GM11168 (cell line): Measurements from ENCODE around the gene SMC1B.

Source experiments
- in situ Hi-C: fragments of 300-500 bp; cut with MboI; formaldehyde crosslinking; loops from one replicate; pipeline ENCODE4 v1.12.0; 2022; ENCODE audit warnings: low sequenced_read_pairs; ENCODE audit not compliant: unreplicated experiment

Gene SMC1B

DNA sequence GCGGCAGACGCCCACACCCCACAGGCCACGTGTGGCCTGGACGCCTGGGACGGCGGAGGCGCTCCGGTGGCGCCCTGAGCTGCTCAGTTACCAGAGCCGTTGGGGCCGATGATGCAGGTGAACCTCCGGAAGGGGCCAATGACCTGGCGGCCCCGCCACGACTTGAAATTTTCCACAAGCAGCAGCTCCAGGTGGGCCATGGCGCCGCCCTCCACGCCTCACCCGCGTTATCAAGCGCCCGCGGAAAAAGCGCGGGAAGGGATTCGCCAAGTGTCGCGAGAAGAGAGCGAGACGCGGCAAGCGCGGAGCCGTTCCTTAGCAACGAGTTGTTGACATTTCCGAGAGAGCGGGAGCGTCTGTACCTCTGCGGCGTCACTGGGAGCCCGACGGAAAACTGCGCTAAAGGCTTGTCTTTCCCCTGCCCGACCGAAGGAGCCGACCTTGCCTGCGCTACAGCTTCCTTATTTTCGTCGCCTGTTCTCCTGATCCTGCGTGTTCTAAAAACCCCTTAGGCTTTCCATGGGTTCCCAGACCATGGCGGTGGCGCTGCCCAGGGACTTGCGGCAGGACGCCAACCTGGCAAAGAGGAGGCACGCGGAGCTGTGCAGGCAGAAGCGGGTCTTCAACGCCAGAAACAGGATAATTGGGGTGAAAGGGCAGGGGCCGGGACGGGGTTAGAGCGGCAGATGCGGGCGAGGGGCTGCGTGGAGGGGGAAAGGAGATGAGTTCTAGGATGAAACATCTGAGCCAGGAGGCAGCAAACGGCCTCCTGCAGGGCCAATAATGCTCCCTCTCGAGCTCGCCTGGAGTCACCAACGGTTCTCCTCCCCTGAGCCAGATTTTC, at the start of gene SMC1B, which contains the start of gene RIBC2:
TSS of gene SMC1B (minus strand) at position 232 of the 844 bp plus-strand sequence. CDS start at position 200, 32 bp downstream.
TSS of gene RIBC2 (plus strand) at position 326 of the 844 bp plus-strand sequence. CDS start at position 520, 194 bp downstream.
- in situ Hi-C loops = no loop called here

DNA sequence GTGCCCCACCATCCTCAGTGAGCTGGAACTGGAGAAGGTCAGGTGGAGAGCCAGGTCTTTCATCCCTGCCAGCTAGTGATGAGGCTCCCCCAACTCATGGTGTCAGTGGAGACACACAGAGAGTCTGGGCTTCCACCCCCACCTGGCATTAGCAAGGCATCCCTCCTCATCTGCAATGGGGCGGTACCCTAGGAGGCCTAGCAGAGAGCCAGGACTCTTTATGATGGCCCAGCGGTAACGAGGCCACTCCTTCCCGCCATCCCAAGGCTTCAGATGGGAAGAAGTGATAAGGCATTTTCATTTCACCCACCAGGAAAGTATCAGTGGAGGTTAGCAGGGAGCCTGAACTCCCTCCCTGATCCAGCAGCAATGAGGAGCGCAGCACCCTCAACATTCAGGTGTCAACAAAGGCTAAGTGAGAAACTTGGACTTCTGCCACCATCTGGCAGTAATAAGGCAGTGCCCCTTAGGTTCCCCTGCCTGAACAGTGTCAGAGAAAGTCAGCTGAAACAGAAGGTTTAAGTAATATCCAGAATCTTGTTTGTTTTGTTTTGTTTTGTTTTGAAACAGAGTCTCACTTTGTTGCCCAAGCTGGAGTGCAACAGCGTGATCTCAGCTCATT, 48.7 kb upstream of the SMC1B start:
- in situ Hi-C loops = loop anchor here (10.0 kb wide), 1 partner anchor 53 kb away; no protein-coding TSS in a partner anchor

DNA sequence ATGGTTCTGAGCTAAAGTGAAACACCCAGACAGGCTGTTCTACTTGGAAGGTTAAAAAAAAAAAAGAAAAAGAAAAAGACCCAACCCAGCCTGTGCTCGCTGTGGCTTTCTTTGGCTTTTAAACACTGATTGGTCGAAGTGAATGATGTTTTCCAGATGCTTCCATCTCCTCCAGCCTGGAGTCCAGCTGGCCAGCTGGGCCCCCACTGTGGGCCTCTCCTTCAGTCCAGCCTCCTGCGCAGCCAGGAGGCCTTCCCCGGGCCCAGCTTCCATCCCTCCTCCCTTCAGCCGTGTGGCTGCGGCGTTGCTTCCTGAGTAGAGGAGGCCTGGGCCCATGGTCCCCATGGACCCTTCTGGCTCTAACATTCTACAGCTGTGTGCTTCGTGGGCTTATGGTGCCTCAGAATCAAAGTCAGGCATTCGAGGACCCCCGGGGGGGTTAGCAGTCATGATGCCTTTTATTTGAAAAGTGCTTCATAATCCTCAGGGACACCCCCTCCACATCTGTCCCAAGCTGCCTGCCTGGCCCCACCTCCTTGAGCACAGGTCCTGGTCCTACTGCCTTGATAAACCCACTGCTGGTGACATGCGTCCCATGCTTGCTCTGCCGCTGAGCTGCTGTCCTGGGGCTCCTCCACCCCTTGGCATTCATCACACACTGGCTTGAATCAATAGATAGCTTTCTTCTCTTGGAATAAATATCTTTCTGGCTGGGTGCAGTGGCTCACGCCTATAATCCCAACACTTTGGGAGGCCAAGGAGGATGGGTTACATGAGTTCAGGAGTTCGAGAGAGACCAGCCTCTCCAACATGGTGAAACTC, 47.1 kb upstream of the SMC1B start:
- in situ Hi-C loops = loop anchor here (10.0 kb wide), 1 partner anchor 54 kb away; no protein-coding TSS in a partner anchor

DNA sequence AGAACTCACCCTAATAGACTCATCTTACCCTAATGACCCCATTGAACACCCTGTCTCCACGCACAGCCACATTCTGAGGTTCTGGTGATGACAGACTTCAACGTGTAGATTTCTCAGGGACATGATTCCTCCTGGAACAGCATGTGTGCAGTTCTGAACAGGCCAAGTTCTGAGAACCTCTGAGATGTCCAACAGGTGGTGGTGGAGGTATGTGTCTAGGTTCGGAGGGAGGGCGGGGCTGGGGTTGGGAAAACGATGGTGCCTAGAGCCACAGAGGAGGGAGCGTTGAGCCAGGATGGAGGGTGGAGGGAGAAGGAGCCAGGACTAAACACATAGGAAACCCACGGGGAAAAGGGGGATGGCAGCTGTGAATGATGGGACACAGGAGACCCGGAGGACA, 45.8 kb upstream of the SMC1B start:
- in situ Hi-C loops = no loop called here

GRCh38 chr22:45458532-45458931, 45.1 kb upstream of the SMC1B start:
- in situ Hi-C loops = no loop called here

GRCh38 chr22:45456811-45457210, 43.4 kb upstream of the SMC1B start:
- in situ Hi-C loops = no loop called here

GRCh38 chr22:45455621-45456020, 42.2 kb upstream of the SMC1B start:
- in situ Hi-C loops = no loop called here

DNA sequence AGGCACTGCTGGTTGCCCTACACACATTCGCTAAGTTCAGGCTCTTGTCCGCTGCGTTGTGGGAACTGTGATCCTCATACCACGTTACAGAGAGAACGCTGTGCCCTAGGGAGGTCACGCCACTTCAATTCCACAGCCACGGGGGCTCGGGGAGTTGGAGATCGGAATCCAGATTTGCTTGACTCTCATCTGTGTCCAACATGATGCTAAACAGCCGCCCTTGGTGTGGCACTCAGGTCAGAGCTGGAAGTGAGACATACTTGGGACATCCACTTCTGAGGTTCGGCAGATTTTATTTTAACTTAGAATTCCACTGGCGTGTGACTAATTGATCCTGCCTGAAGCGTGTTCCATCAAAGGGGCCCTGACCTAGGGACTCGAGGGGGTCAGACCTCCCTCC, 41.8 kb upstream of the SMC1B start:
- in situ Hi-C loops = no loop called here

GRCh38 chr22:45454275-45454674, 40.9 kb upstream of the SMC1B start:
- in situ Hi-C loops = no loop called here

- in situ Hi-C loops = no loop called here
Measured at GRCh38 chr22:45453764-45454163, 40.4 kb upstream of the SMC1B start.

DNA sequence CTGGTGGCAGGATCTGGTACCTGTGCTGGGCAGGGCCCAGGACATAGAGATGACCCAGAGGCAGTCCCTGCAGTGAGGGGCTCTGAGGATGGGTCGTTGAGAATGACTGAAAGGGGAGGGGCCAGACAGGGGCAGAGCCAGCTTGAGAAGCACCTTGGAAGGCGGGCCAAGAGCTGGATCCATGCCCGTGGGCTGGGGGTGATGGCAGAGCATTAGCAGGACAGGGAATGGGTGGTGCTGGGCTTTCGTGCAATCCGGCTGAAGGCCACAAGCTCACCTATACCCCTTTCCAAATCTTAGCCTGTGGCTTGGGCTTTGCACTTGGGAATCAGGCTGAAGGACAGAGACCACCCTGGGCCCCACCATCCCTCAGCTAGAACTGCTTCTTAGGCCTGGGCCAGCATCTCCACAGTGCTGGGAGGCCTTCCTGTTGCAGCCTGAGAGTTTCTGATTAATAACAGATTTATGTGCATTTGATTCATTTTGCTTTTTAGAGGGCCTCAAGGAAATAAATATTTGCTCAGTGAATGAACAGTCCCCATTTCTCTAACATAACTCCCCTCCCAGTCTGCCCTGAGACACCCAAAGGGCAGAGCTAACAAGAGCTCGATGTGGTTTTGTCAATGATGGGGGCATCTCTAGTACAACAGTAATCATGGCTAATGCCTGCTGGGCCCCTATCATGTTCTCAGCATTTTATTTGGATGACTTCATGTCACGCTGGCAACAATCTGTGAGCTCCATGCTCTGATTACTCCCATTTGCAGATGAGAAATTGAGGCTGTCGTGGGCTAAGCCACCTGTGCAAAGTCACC, 39.4 kb upstream of the SMC1B start:
- in situ Hi-C loops = no loop called here

DNA sequence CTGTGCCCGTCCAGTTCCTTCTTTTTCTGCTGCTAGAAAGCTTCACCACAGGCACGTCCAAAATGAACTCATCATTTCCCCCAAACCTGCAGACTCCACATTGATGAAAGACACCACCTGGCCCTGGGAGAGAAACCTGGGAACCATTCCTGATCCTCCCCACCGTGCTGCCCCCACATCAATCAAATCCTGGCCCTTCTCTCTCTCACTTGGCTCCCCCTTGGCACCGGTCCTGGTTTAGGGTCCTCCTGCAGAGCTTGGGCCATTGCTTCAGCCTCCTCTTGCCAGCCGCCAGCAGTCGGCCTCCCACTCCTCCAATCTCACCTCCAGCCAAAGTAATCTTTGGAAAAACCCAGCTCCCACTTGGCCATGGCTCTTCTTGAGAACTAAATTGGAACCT, 38.6 kb upstream of the SMC1B start:
- in situ Hi-C loops = no loop called here

DNA sequence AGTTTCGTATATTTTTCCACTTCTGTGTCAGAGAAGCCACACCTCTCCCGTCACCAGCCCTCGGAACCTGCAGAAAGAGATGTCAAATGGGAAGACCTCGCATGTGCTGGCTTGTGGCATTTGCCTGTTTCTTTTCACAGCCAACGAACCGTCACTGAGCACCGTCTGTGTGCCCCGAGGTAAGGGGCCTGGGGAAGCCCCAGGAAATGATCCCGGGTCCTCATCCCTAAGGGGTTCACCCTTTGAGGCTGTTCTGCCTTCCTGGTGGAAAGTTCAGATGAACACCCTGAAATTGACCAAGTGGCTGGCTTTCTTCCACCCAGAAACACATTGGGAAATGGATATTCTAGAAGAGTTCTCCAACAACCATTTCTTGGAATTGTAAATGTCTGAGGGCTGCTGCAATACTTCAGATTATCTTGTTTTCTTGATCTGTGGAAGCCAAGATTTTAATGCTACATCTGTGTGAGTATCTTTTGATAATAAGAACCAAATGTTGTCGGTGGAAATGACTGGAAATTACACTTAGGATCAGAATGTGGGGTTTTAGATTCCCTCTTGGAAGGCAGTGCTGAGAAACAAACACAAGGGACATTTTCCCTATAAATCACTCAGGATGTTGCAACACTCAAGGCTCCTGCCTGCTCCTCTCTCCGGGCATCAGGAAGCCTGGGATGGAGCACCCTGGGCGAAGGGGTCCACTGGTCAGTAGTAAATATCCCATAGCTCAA, 37.7 kb upstream of the SMC1B start:
- in situ Hi-C loops = no loop called here

DNA sequence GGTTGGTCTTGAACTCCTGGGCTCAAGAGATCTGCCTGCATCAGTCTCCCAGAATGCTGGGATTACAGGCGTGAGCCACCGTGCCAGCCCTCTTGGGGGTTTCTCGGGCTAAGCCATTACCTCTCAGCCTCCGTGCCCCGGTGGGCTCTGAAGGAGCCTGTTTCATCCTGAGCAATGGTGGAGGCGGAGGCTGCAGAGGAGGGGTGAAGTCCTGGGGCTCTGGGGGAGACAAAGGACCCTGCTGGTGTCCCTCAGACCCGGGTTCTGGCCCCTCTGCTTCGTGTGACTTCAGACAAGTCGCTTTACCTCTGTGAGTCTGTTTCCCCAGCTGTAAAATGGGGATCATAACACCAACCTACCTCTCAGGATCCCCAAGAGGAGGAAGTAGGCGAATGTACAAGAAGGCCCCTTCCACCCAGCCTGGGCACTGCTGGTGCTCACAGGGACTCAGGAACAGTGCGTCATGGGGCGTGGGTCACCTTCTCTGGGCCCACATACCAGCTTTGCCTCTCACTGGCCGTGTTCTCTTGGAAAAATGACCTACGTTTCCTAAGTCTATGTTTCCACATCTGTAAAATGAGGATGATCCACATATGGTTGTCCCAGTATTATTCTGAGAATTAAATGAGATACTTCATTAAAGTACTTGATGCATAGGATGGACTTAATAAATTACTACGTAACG, 36.8 kb upstream of the SMC1B start:
- in situ Hi-C loops = no loop called here

DNA sequence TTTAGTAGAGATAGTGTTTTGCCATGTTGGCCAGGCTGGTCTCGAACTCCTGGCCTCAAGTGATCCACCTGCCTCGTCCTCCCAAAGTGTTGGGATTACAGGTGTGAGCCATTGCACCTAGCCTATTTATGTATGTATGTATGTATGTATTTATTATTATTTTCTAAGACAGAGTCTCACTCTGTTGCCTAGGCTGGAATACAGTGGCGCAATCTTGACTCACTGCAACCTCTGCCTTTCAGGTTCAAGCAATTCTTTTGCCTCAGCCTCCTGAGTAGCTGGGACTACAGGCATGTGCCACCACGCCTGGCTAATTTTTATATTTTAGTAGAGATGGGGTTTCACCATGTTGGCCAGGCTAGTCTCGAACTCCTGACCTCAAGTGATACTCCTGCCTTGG, 36.0 kb upstream of the SMC1B start:
- in situ Hi-C loops = loop anchor here (25.0 kb wide), 1 partner anchor 337 kb away; no protein-coding TSS in a partner anchor

DNA sequence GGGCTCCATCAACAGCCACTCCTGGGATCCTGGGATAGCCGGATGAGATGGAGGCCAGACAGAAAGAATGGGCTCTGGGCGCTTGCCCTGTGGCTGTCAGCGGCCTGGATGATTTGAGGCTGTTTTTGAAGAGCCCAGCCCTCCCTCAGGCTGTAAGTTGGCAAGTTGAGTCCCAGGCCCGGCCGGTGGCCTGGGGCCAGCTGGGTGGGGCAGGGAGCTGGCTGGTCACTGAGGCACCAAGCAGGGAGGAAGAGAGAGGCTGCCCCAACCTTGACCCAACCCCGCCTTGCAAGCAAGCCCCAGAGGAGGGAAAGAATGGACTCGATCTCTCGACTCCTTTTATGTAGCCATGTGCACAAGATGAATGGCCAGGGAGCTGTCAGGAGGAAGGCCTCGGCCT, 35.0 kb upstream of the SMC1B start:
- in situ Hi-C loops = loop anchor here (25.0 kb wide), 1 partner anchor 336 kb away; no protein-coding TSS in a partner anchor

DNA sequence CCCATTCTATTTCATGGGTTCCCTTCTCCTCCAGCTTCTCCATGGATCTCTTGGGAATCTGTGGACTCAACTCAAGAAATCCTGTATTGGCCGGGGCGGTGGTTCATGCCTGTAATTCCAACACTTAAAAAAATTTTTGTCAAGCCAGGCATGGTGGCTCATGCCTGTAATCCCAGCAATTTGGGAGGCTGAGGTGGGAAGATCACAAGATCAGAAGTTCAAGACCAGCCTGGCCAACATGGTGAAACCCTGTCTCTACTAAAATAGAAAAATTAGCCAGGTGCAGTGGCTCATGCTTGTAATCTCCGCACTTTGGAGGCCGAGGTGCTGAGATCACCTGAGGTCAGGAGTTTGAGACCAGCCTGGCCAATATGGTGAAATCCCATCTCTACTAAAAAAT, 34.2 kb upstream of the SMC1B start:
- in situ Hi-C loops = loop anchor here (25.0 kb wide), 1 partner anchor 335 kb away; no protein-coding TSS in a partner anchor

GRCh38 chr22:45446216-45446615, 32.8 kb upstream of the SMC1B start:
- in situ Hi-C loops = loop anchor here (25.0 kb wide), 1 partner anchor 334 kb away; no protein-coding TSS in a partner anchor
